ENCODE results near the gene SPACA4.

SPACA4 gene

GRCh38 chr19:48635966-48636858 is 29.7 kb downstream of the SPACA4 start:
- DNase-seq, result peak in 1 of 2 donors; percentile 42

- DNase-seq, result peak in 1 of 2 donors; percentile 33
These were observed 30.4 kb downstream of the SPACA4 start, which contains the start of gene DBP for GRCh38 chr19:48636859-48637448. DBP (minus strand) TSS chr19:48637379; CDS start chr19:48636994, 385 bp downstream.

- DNase-seq, result peak; percentile 100
These were observed 31.0 kb downstream of the SPACA4 start for GRCh38 chr19:48637449-48637947.

- DNase-seq, result peak; percentile 94
These were observed 31.6 kb downstream of the SPACA4 start for GRCh38 chr19:48637948-48638830.

- no peak for DNase-seq
These were observed 32.4 kb downstream of the SPACA4 start for GRCh38 chr19:48638831-48639381.

GRCh38 chr19:48639483-48640375 is 33.2 kb downstream of the SPACA4 start:
- peak in 1 of 2 donors; percentile 45 for DNase-seq

GRCh38 chr19:48641850-48642249 is 35.3 kb downstream of the SPACA4 start:
- no peak for DNase-seq

- DNase-seq, result no peak
These were observed 36.3 kb downstream of the SPACA4 start for GRCh38 chr19:48642862-48643261.

GRCh38 chr19:48644355-48644754 is 37.8 kb downstream of the SPACA4 start:
- DNase-seq, result no peak

- peak; percentile 79 to 83 for DNase-seq
These were observed 38.5 kb downstream of the SPACA4 start for GRCh38 chr19:48644839-48645619.

GRCh38 chr19:48645620-48646000 is 39.1 kb downstream of the SPACA4 start:
- DNase-seq, result no peak

- DNase-seq, result peak; percentile 91 to 95
These were observed 39.6 kb downstream of the SPACA4 start, which contains the start of gene CA11 for GRCh38 chr19:48646001-48646721. CA11 (minus strand) TSS chr19:48646187; CDS start chr19:48645632, 555 bp downstream.

- DNase-seq, result no peak
These were observed 40.2 kb downstream of the SPACA4 start for GRCh38 chr19:48646722-48647216.

- no peak for DNase-seq
These were observed 41.6 kb downstream of the SPACA4 start for GRCh38 chr19:48648134-48648533.

GRCh38 chr19:48650974-48651682 is 44.6 kb downstream of the SPACA4 start:
- no peak for DNase-seq

GRCh38 chr19:48651683-48652048 is 45.1 kb downstream of the SPACA4 start:
- no peak for DNase-seq

GRCh38 chr19:48654299-48655059 is 47.9 kb downstream of the SPACA4 start:
- no peak for DNase-seq

GRCh38 chr19:48656840-48657474 is 50.4 kb downstream of the SPACA4 start:
- no peak for DNase-seq

All from CD4-positive, alpha-beta T cell treated with Interferon alpha-2 for 1 hour (primary cell).